Activated CD8-positive, alpha-beta memory T cell treated with anti-CD3 and anti-CD28 coated beads for 1 hour (primary cell): ENCODE data around the gene GLI2.

ENCODE experiments used
- DNase-seq, 2 donors: peaks; one replicate each; pipeline ENCODE4 v3.0.0-alpha.2; 2020; ENCODE audit warnings: low read depth in 1 of 2; ENCODE audit errors: extremely low read depth in 1 of 2

The GLI2 gene

GRCh38 chr2:120769076-120769786 lies 33.6 kb downstream of the GLI2 start:
- no peak for DNase-seq

GRCh38 chr2:120769787-120770120 lies 34.1 kb downstream of the GLI2 start:
- DNase-seq, result no peak

- no peak for DNase-seq
Observed at GRCh38 chr2:120770176-120770575, 34.5 kb downstream of the GLI2 start.

GRCh38 chr2:120770641-120771040 lies 35.0 kb downstream of the GLI2 start:
- DNase-seq, result no peak

GRCh38 chr2:120771111-120771780 lies 35.6 kb downstream of the GLI2 start:
- DNase-seq, result no peak

- DNase-seq, result no peak
Observed at GRCh38 chr2:120771781-120772208, 36.1 kb downstream of the GLI2 start.

GRCh38 chr2:120772261-120772660 lies 36.6 kb downstream of the GLI2 start:
- no peak for DNase-seq

- no peak for DNase-seq
Observed at GRCh38 chr2:120773186-120773800, 37.6 kb downstream of the GLI2 start.

- no peak for DNase-seq
Observed at GRCh38 chr2:120774557-120775160, 39.0 kb downstream of the GLI2 start.

GRCh38 chr2:120775194-120775593 lies 39.5 kb downstream of the GLI2 start:
- no peak for DNase-seq

- DNase-seq, result no peak
Observed at GRCh38 chr2:120775801-120776589, 40.3 kb downstream of the GLI2 start.

GRCh38 chr2:120776649-120777048 lies 41.0 kb downstream of the GLI2 start:
- DNase-seq, result no peak

GRCh38 chr2:120777170-120777751 lies 41.6 kb downstream of the GLI2 start:
- DNase-seq, result no peak

- no peak for DNase-seq
Observed at GRCh38 chr2:120777787-120778186, 42.1 kb downstream of the GLI2 start.

GRCh38 chr2:120778244-120778643 lies 42.6 kb downstream of the GLI2 start:
- DNase-seq, result no peak

- DNase-seq, result no peak
Observed at GRCh38 chr2:120779781-120780283, 44.2 kb downstream of the GLI2 start.

GRCh38 chr2:120780402-120780801 lies 44.7 kb downstream of the GLI2 start:
- no peak for DNase-seq

GRCh38 chr2:120783371-120783791 lies 47.7 kb downstream of the GLI2 start:
- DNase-seq, result no peak

- DNase-seq, result no peak
Observed at GRCh38 chr2:120783969-120784372, 48.3 kb downstream of the GLI2 start.
